ENCODE results near the gene RFNG. TPM values are rescaled to one million over a fixed set of nuclear protein-coding genes. Genes with fewer than 3 reads are reported as not detected.
A peak's percentile ranks its signal among the peaks of the same experiment; 100 is the strongest.

RFNG gene
- total and polyA plus RNA-seq, 2 of the 13 experiments (the other 11 are each of a cell fraction or from before 2014, with no cell fraction given): 61.4 to 64.0 TPM

GRCh38 chr17:82098939-82099763 lies 47.5 kb upstream of the RFNG start:
- Histone ChIP-seq H2AFZ (ENCODE audit: low read length) (no peak overlapping the region), H3K9ac (ENCODE audit: insufficient read depth, low read depth, low read length) (peak overlapping the region; percentile 83), H3K79me2 (ENCODE audit: insufficient read depth, low read length) (peaks cover 41% of the 10 kb centered on the region), H3K4me2 (ENCODE audit: low read depth, low read length) (peak overlapping the region; percentile 72), H4K20me1 (ENCODE audit: insufficient read depth, low read length) (peaks cover 26% of the 10 kb centered on the region), H3K27me3 (ENCODE audit: control insufficient read depth in 1 of 2, insufficient read depth in 2 of 2, low read length in 2 of 2) (no peaks in the 10 kb centered on the region; a peak in 1 of 5 replicates), H3K4me3 (replicated peaks in 1 of 3; ENCODE audit: insufficient read depth in 1 of 3, low read depth in 2 of 3, low read length in 3 of 3) (peak overlapping the region; percentile 15 to 69 (median 50); a peak in 4 of 6 replicates), H3K27ac (ENCODE audit: extremely low read length, insufficient read depth, low read length) (peak overlapping the region; percentile 93), H3K4me1 (ENCODE audit: insufficient read depth, low read length) (peaks cover 76% of the 10 kb centered on the region), H3K36me3 (replicated peaks in 1 of 2; ENCODE audit: control insufficient read depth in 1 of 2, insufficient read depth in 2 of 2, low read length in 2 of 2) (peaks cover 12 to 19% of the 10 kb centered on the region in 2 experiments), H3K9me3 (ENCODE audit: low read length) (no peaks in the 10 kb centered on the region)
- intact Hi-C loops (cut with micrococcal nuclease; ENCODE audit: unreplicated experiment): loop anchor here (5.0 to 10.0 kb wide), 2 partner anchors 47 to 124 kb away; partner anchors contain the start of genes ASPSCR1, GPS1 and RFNG
- POLR2A ChIA-PET: interaction anchor here (1.0 to 3.2 kb wide), 16 partner anchors 7 to 468 kb away, joined by 3 to 32 read pairs (median 4); partner anchors contain the start of genes ALYREF, ANAPC11, CENPX and DCXR
- TSS peak; percentile 65 for BruUV-seq (replicated peaks)
- ATAC-seq (no peak), DNase-seq (ENCODE audit: low spot score) (no peak), FAIRE-seq (no peak)
- 73% methylated on average over 46 of the region's 80 CpGs for WGBS (ENCODE audit: low lambda C conversion rate)
- in situ Hi-C loops (cut with HindIII; ENCODE audit: extremely low pct_ligation_motif_present, low pct_unique_long_range_greater_than_20kb): no loop called here
- CTCF ChIA-PET (ENCODE audit: low intra/inter-chr PET ratio, low total read pairs): no interaction called here
- no peak for TF ChIP-seq E2F5 (CRISPR knock-in tag; conservative IDR thresholded peaks at IDR 0.05)
- no peak for TF ChIP-seq SOX5 (CRISPR knock-in tag; IDR thresholded peaks at IDR 0.05; ENCODE audit: borderline replicate concordance)
- peak; percentile 93 for TF ChIP-seq SRSF4 (IDR thresholded peaks at IDR 0.05; ENCODE audit: low read depth, low read length, poor library complexity, severe bottlenecking)
- no peak for TF ChIP-seq DNMT3B (CRISPR knock-in tag; conservative IDR thresholded peaks at IDR 0.05)
- no peak for TF ChIP-seq ZNF121 (CRISPR knock-in tag; IDR thresholded peaks at IDR 0.05)
- TF ChIP-seq FOXK1 (CRISPR knock-in tag; IDR thresholded peaks at IDR 0.05; ENCODE audit: borderline replicate concordance, low read depth): no peak
- 0 out of 2 replicates have a peak, but pooled peaks have one; percentile 47 for TF ChIP-seq ZNF720 (CRISPR knock-in tag; IDR thresholded peaks at IDR 0.05)
- TF ChIP-seq NFIB (CRISPR knock-in tag; IDR thresholded peaks at IDR 0.05; ENCODE audit: borderline replicate concordance): 0 out of 2 replicates have a peak, but pooled peaks have one; percentile 54
- TF ChIP-seq GMEB1 (CRISPR knock-in tag; IDR thresholded peaks at IDR 0.05; ENCODE audit: borderline replicate concordance): peak; percentile 31; the same call in 1 of the 2 replicates
- no peak for TF ChIP-seq SNRNP70 (IDR thresholded peaks at IDR 0.05; ENCODE audit: low read depth, low read length)
- no peak for TF ChIP-seq NR2F2 (IDR thresholded peaks at IDR 0.05; ENCODE audit: borderline replicate concordance, low read depth)
- TF ChIP-seq ZNF564 (CRISPR knock-in tag; IDR thresholded peaks at IDR 0.05): peak; percentile 46; the same call in 1 of the 2 replicates
- TF ChIP-seq HINFP (CRISPR knock-in tag; IDR thresholded peaks at IDR 0.05; ENCODE audit: low read depth): no peak
- peak; percentile 32; the same call in 1 of the 2 replicates for TF ChIP-seq ELF1 (CRISPR knock-in tag; IDR thresholded peaks at IDR 0.05)
- TF ChIP-seq ZNF101 (CRISPR knock-in tag; IDR thresholded peaks at IDR 0.05; ENCODE audit: borderline replicate concordance, low read depth): no peak
- TF ChIP-seq POLR2AphosphoS2 (IDR thresholded peaks at IDR 0.05; ENCODE audit: low read depth, low read length): no peak
- no peak for TF ChIP-seq ATF3 (CRISPR knock-in tag; IDR thresholded peaks at IDR 0.05)
- no peak for TF ChIP-seq MAFG (CRISPR knock-in tag; IDR thresholded peaks at IDR 0.05)
- TF ChIP-seq SALL1 (CRISPR knock-in tag; IDR thresholded peaks at IDR 0.05): no peak; the same call in 1 of the 2 replicates
